B cell (primary cell): Measurements from ENCODE around the gene EFNA3. TPM values are rescaled to one million over a fixed set of nuclear protein-coding genes. Genes with fewer than 3 reads are reported as not detected.

Source experiments
- ATAC-seq: fragments of 200-7000 bp; cut with Tn5 transposase; one replicate; pipeline ENCODE4 v1.10.0; 2021; ENCODE audit warnings: low read depth, mild to moderate bottlenecking, moderate number of reproducible peaks, moderate library complexity
- CTCF ChIA-PET: fragments of 350-600 bp; sonication (Branson Sonifier 250); formaldehyde crosslinking; loops from one replicate; lab custom pipeline; 2021; ENCODE audit warnings: antibody characterized with exemption, inconsistent platforms; lab: Charles Lee
- POLR2A ChIA-PET: fragments of 350-600 bp; sonication (Branson Sonifier 250); formaldehyde crosslinking; loops from one replicate; lab custom pipeline; 2021; ENCODE audit warnings: antibody characterized with exemption; lab: Charles Lee
- DNase-seq: peaks from one replicate; pipeline ENCODE4 v3.0.0; 2013
- H2AFZ ChIP-seq: 2 replicates; pipeline ENCODE4 v1.6.1; 2012; ENCODE audit warnings: mild to moderate bottlenecking, low read depth, low read length; ENCODE audit not compliant: insufficient read depth, poor library complexity, severe bottlenecking
- H3K27ac ChIP-seq, 2 donors: 1 replicate in 1 of 2; 2 replicates in 1 of 2; pipeline ENCODE4 v1.5.1; 2012 to 2013; ENCODE audit warnings: low read length in 2 of 2, mild to moderate bottlenecking in 2 of 2, moderate library complexity in 1 of 2
- H3K27me3 ChIP-seq, 4 experiments: fragments of 200-600 bp in 1 of 4; sonication (generic) in 1 of 4; replicated peaks in 1 of 4; 1 replicate in 2 of 4; 2 replicates in 2 of 4; pipeline versions ENCODE4 v1.6.1 to v1.7.0; 2013 to 2016; ENCODE audit warnings: low read length in 3 of 4, mild to moderate bottlenecking in 2 of 4, mixed read lengths in 1 of 4, moderate library complexity in 1 of 4; ENCODE audit not compliant: insufficient read depth in 4 of 4, control insufficient read depth in 3 of 4; ENCODE audit errors: control extremely low read depth in 1 of 4
- H3K36me3 ChIP-seq, 2 experiments: replicated peaks in 1 of 2; 1 replicate in 1 of 2; 2 replicates in 1 of 2; pipeline versions ENCODE4 v1.6.1 to v1.7.1; 2013; ENCODE audit warnings: low read length in 1 of 2; ENCODE audit not compliant: insufficient read depth in 2 of 2, control insufficient read depth in 1 of 2; ENCODE audit errors: control extremely low read depth in 1 of 2, extremely low read depth in 1 of 2
- H3K4me1 ChIP-seq, 2 donors: fragments of 200-600 bp in 1 of 2; sonication (generic) in 1 of 2; 1 replicate in 1 of 2; 2 replicates in 1 of 2; pipeline versions ENCODE4 v1.5.1 to v1.6.1; 2013 to 2017; ENCODE audit warnings: low read length in 2 of 2; ENCODE audit not compliant: control insufficient read depth in 2 of 2, insufficient read depth in 2 of 2
- H3K4me2 ChIP-seq: replicated peaks from 2 replicates; pipeline ENCODE3; 2012; ENCODE audit warnings: mild to moderate bottlenecking, low read depth, low read length; ENCODE audit not compliant: poor library complexity, severe bottlenecking
- H3K4me3 ChIP-seq, 5 experiments: fragments of 200-600 bp in 1 of 5; sonication (generic) in 1 of 5; 1 replicate in 3 of 5; 2 replicates in 2 of 5; pipeline versions ENCODE4 v1.5.1 to v1.7.0; 2011 to 2016; ENCODE audit warnings: low read length in 4 of 5, mild to moderate bottlenecking in 4 of 5, low read depth in 2 of 5, control low read depth in 1 of 5, moderate library complexity in 1 of 5; ENCODE audit not compliant: insufficient read depth in 1 of 5; ENCODE audit errors: control extremely low read depth in 1 of 5, extremely low read depth in 1 of 5
- H3K79me2 ChIP-seq: fragments of 200-600 bp; sonication (generic); one replicate; pipeline ENCODE4 v1.6.0; 2016; ENCODE audit warnings: low read length; ENCODE audit not compliant: control insufficient read depth, insufficient read depth
- H3K9ac ChIP-seq: fragments of 200-600 bp; sonication (generic); 2 replicates; pipeline ENCODE4 v1.6.1; 2017; ENCODE audit warnings: mild to moderate bottlenecking, low read length, moderate library complexity
- H3K9me3 ChIP-seq, 3 donors: one replicate each; pipeline versions ENCODE4 v1.6.1 to v1.7.1; 2013; ENCODE audit warnings: low read length in 2 of 3; ENCODE audit not compliant: control insufficient read depth in 2 of 3, insufficient read depth in 1 of 3; ENCODE audit errors: control extremely low read depth in 1 of 3
- H4K20me1 ChIP-seq: 2 replicates; pipeline ENCODE4 v1.6.0; 2012; ENCODE audit warnings: mild to moderate bottlenecking, low read length; ENCODE audit not compliant: insufficient read depth, control insufficient read depth, poor library complexity, severe bottlenecking
- H3K27ac Mint-ChIP-seq: one replicate; pipeline ENCODE4 v1.8.0; 2021; ENCODE audit warnings: mixed read lengths
- H3K27me3 Mint-ChIP-seq: one replicate; pipeline ENCODE4 v1.8.0; 2021; ENCODE audit warnings: mixed read lengths
- H3K4me1 Mint-ChIP-seq: one replicate; pipeline ENCODE4 v1.8.0; 2021; ENCODE audit warnings: mixed read lengths
- H3K4me3 Mint-ChIP-seq: one replicate; pipeline ENCODE4 v1.8.0; 2021; ENCODE audit warnings: mixed read lengths
- H3K9me3 Mint-ChIP-seq: one replicate; pipeline ENCODE4 v1.8.0; 2022; ENCODE audit warnings: mixed read lengths; ENCODE audit not compliant: insufficient read depth
- CTCF ChIP-seq: fragments of 200-600 bp; IDR thresholded peaks from one replicate; pipeline ENCODE4 v1.8.0; 2022; ENCODE audit warnings: antibody characterized with exemption, mild to moderate bottlenecking
- EZH2 ChIP-seq: IDR thresholded peaks from 2 replicates; pipeline ENCODE4 v1.6.1; 2012; ENCODE audit warnings: borderline replicate concordance, low read depth, mild to moderate bottlenecking, moderate library complexity, low read length; ENCODE audit not compliant: insufficient read depth, poor library complexity, severe bottlenecking
- WGBS: methylation state at CpG from one replicate; pipeline ENCODE4 v1.1.5; 2013; ENCODE audit warnings: missing lambda C conversion rate; ENCODE audit not compliant: insufficient coverage; 5-methylcytosine and 5-hydroxymethylcytosine counted together
- intact Hi-C: fragments of 100-400 bp; cut with micrococcal nuclease; formaldehyde crosslinking; loops from one replicate; pipeline ENCODE4 v1.10.0; 2022
- polyA plus RNA-seq: library from polyadenylated mRNA; depleted of rRNA; stranded (reverse); fragments of >200 nt; gene quantifications from 2 replicates; pipeline ENCODE4 v1.2.3, GENCODE V29; 2012
- total RNA-seq, 2 donors: library from RNA; stranded (reverse); fragments of 120-200 nt in 1 of 2; gene quantifications; 1 replicate in 1 of 2; 2 replicates in 1 of 2; pipeline versions ENCODE4 v1.2.3 to v1.2.4, GENCODE V29; 2013 to 2022

The EFNA3 gene
- total and polyA plus RNA-seq, 2 donors (not counting 1 experiment from before 2014, with no cell fraction given), result 1.6 to 3.2 TPM

GRCh38 chr1:155068599-155068998 is 10.0 kb upstream of the EFNA3 start:
- Mint-ChIP-seq H3K4me1 (peaks cover 55% of the 10 kb centered on the region), H3K27me3 (no peaks in the 10 kb centered on the region), H3K27ac (no peak overlapping the region), H3K9me3 (no peaks in the 10 kb centered on the region), H3K4me3 (no peak overlapping the region)
- Histone ChIP-seq H3K36me3 (peaks cover 0 to 23% of the 10 kb centered on the region in 2 experiments), H3K27ac (no peak overlapping the region), H2AFZ (no peak overlapping the region), H3K27me3 (no peaks in the 10 kb centered on the region), H3K9ac (no peak overlapping the region), H3K4me1 (peaks cover 30 to 53% of the 10 kb centered on the region in 2 donors), H3K4me3 (no peak overlapping the region), H3K79me2 (peaks cover 7% of the 10 kb centered on the region), H4K20me1 (peaks cover 37% of the 10 kb centered on the region), H3K9me3 (no peaks in the 10 kb centered on the region), H3K4me2 (no peak overlapping the region)
- ChIA-PET CTCF (interaction anchor here (1.7 to 20.2 kb wide), 3 partner anchors 16 to 51 kb away, joined by 5 to 370 read pairs (median 184); partner anchors contain the start of gene ADAM15), POLR2A (interaction anchor here (0.6 to 1.2 kb wide), 3 partner anchors 16 to 133 kb away, joined by 3 to 4 read pairs (median 3); no protein-coding TSS in a partner anchor)
- intact Hi-C loops, result loop anchor here (10.0 kb wide), 1 partner anchor 304 kb away; no protein-coding TSS in a partner anchor
- TF ChIP-seq CTCF (no peak), EZH2 (no peak)
- WGBS, result 100% methylated on average over 1 of the region's 3 CpGs
- DNase-seq, result no peak
- no peak for ATAC-seq

- Histone ChIP-seq H3K27me3 (no peaks in the 10 kb centered on the region), H3K4me1 (peaks cover 29 to 51% of the 10 kb centered on the region in 2 donors), H3K9me3 (no peaks in the 10 kb centered on the region), H4K20me1 (peaks cover 30% of the 10 kb centered on the region), H3K4me2 (peak overlapping the region; percentile 87), H2AFZ (no peak overlapping the region), H3K4me3 (no peak overlapping the region), H3K9ac (no peak overlapping the region), H3K27ac (no peak overlapping the region), H3K36me3 (peaks cover 0 to 23% of the 10 kb centered on the region in 2 experiments), H3K79me2 (peaks cover 4% of the 10 kb centered on the region)
- H3K9me3 Mint-ChIP-seq, result no peaks in the 10 kb centered on the region
- intact Hi-C loops, result loop anchor here (10.0 kb wide), 1 partner anchor 305 kb away; no protein-coding TSS in a partner anchor
- no peak overlapping the region for H3K27ac Mint-ChIP-seq
- ChIA-PET CTCF (interaction anchor here (3.5 to 20.2 kb wide), 3 partner anchors 8 to 21 kb away, joined by 16 to 370 read pairs (median 35); partner anchors contain the start of gene ADAM15), POLR2A (interaction anchor here (1.3 to 1.5 kb wide), 3 partner anchors 8 to 15 kb away, joined by 3 to 7 read pairs (median 5); no protein-coding TSS in a partner anchor)
- no peak overlapping the region for H3K4me3 Mint-ChIP-seq
- no peak for ATAC-seq
- 100% methylated on average over 1 of the region's 7 CpGs for WGBS
- no peak for DNase-seq
- no peaks in the 10 kb centered on the region for H3K27me3 Mint-ChIP-seq
- TF ChIP-seq CTCF (no peak), EZH2 (no peak)
- H3K4me1 Mint-ChIP-seq, result peaks cover 54% of the 10 kb centered on the region
Measured at GRCh38 chr1:155069551-155070157, 9.0 kb upstream of the EFNA3 start.
